ENCODE measurements around the gene DDX54.

DNA sequence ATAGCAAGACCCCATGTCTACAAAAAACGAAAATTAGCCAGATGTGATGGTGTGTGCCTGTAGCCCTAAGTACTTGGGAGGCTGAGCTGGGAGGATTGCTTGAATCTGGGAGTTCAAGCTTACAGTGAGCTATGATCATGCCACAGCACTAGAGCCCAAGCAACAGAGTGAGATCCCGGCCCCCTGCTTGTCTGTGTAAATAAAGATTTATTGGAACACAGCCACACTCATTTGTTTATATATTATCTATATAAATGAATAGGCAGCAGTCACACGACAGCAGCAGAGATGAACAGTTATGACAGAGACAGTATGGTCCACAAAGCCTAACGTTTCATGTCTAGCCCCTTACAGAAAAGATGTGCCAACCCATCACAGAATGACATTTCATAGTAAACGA lies 14.8 kb downstream of the DDX54 start:
- TF ChIP-seq, protein P1, sequence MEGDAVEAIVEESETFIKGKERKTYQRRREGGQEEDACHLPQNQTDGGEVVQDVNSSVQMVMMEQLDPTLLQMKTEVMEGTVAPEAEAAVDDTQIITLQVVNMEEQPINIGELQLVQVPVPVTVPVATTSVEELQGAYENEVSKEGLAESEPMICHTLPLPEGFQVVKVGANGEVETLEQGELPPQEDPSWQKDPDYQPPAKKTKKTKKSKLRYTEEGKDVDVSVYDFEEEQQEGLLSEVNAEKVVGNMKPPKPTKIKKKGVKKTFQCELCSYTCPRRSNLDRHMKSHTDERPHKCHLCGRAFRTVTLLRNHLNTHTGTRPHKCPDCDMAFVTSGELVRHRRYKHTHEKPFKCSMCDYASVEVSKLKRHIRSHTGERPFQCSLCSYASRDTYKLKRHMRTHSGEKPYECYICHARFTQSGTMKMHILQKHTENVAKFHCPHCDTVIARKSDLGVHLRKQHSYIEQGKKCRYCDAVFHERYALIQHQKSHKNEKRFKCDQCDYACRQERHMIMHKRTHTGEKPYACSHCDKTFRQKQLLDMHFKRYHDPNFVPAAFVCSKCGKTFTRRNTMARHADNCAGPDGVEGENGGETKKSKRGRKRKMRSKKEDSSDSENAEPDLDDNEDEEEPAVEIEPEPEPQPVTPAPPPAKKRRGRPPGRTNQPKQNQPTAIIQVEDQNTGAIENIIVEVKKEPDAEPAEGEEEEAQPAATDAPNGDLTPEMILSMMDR (IDR thresholded peaks at IDR 0.05; ENCODE audit: low read depth, low read length): no peak
- TF ChIP-seq EZH2phosphoT487 (IDR thresholded peaks at IDR 0.05; ENCODE audit: low read depth): no peak
